ENCODE measurements around the gene CLASP1. TPM values are rescaled to one million over a fixed set of nuclear protein-coding genes. Genes with fewer than 3 reads are reported as not detected.
"Not testable (repeated sequence)": the region's sequence is repeated elsewhere in the genome, so short reads cannot be mapped to it uniquely, and the experiment has no call there.

Gene CLASP1
- total RNA-seq, 4 donors from 2014 or later: 43.0 to 53.9 (median 51.3) TPM

DNA sequence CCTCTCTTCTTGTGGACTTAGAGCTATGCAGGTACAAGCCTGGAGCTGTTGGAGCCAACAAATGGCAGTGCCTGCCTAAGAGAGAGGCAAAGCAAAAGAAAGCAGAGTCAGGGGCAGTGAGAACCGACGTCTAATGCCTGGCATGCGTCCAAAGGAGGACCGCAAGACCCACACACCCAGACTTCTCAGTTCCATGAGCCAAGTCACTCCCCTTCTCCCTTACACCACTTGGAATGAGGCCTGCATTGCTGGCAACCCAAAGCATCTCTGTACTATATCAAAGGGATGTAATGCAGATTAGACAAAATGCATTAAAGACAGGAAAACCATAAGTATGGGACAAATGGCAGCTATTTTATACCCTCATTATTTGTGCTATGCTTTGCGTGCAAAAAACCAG is 168.4 kb downstream of the CLASP1 start:
- TF ChIP-seq, protein P1, sequence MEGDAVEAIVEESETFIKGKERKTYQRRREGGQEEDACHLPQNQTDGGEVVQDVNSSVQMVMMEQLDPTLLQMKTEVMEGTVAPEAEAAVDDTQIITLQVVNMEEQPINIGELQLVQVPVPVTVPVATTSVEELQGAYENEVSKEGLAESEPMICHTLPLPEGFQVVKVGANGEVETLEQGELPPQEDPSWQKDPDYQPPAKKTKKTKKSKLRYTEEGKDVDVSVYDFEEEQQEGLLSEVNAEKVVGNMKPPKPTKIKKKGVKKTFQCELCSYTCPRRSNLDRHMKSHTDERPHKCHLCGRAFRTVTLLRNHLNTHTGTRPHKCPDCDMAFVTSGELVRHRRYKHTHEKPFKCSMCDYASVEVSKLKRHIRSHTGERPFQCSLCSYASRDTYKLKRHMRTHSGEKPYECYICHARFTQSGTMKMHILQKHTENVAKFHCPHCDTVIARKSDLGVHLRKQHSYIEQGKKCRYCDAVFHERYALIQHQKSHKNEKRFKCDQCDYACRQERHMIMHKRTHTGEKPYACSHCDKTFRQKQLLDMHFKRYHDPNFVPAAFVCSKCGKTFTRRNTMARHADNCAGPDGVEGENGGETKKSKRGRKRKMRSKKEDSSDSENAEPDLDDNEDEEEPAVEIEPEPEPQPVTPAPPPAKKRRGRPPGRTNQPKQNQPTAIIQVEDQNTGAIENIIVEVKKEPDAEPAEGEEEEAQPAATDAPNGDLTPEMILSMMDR (IDR thresholded peaks at IDR 0.05): no peak
- TF ChIP-seq POLR2AphosphoS5 (IDR thresholded peaks at IDR 0.05) (peak in 1 of 3 donors; percentile 27), EP300 (IDR thresholded peaks at IDR 0.05; ENCODE audit: low read depth) (no peak)
- Histone ChIP-seq H3K4me3 (no peak overlapping the region), H3K27ac (peak overlapping the region in 1 of 4 donors; percentile 45), H3K36me3 (no peaks in the 10 kb centered on the region), H3K9me3 (no peaks in the 10 kb centered on the region), H3K27me3 (no peaks in the 10 kb centered on the region), H3K4me1 (peaks cover 11 to 28% (median 17%) of the 10 kb centered on the region in 4 donors)
- in situ Hi-C loops (cut with MboI; ENCODE audit: low pct_ligation_motif_present in 1 of 4, low pct_unique_long_range_greater_than_20kb in 1 of 4, low sequenced_read_pairs in 3 of 4) (no loop called here), intact Hi-C loops (cut with DNase I; ENCODE audit: low total_unique reads) (no loop called here)
- 55 to 83% methylated on average over 1 to 5 of the region's 5 CpGs for WGBS, 2 donors (ENCODE audit: low coverage in 1 of 2)
- no peak for DNase-seq

DNA sequence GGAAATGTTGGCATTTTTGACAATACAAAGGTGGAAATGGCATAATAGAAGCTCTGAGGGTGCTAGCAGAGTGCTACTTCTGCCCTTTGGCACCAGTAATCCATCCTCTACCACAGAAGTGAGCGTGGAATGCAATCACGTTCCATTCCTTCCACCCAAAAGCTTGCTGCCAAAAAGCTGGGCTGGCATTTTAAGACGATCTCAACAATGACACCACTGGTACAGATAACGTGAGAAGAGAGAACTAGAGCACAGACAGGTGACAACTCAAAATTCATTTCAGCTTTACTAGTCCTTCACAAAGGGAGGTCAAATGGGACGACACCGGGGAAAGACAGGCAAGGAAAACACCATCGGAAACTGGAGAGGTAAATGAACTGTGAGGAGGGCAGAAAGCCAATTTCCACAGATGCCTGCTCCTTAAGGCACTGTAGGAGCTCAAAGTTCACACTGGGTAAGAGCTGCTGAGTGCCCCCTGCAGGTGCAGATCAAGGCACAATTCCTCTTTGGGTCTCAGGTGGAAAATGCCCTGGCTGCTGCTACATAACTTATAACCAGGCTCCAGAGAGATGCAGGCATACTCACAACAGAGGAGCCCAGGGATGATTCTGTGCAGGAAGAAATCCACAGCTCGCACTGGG is 169.3 kb downstream of the CLASP1 start:
- Histone ChIP-seq H3K9me3 (no peaks in the 10 kb centered on the region), H3K36me3 (no peaks in the 10 kb centered on the region), H3K27ac (peak overlapping the region in 2 of 4 donors; percentile 22 to 45), H3K4me1 (peaks cover 11 to 28% (median 17%) of the 10 kb centered on the region in 4 donors), H3K4me3 (no peak overlapping the region), H3K27me3 (no peaks in the 10 kb centered on the region)
- peak; percentile 68 for DNase-seq
- no peak for TF ChIP-seq POLR2A (IDR thresholded peaks at IDR 0.05)
- no peak for TF ChIP-seq EP300 (IDR thresholded peaks at IDR 0.05; ENCODE audit: low read depth)
- TF ChIP-seq, protein P1 (IDR thresholded peaks at IDR 0.05): peak; percentile 10 to 38 (median 36)
- TF ChIP-seq POLR2AphosphoS5 (IDR thresholded peaks at IDR 0.05): no peak
- in situ Hi-C loops (cut with MboI; ENCODE audit: low pct_ligation_motif_present in 1 of 4, low pct_unique_long_range_greater_than_20kb in 1 of 4, low sequenced_read_pairs in 3 of 4): no loop called here
- 34 to 40% methylated on average over 5 to 8 of the region's 8 CpGs for WGBS, 2 donors (ENCODE audit: low coverage in 1 of 2)
- intact Hi-C loops (cut with DNase I; ENCODE audit: low total_unique reads): no loop called here

DNA sequence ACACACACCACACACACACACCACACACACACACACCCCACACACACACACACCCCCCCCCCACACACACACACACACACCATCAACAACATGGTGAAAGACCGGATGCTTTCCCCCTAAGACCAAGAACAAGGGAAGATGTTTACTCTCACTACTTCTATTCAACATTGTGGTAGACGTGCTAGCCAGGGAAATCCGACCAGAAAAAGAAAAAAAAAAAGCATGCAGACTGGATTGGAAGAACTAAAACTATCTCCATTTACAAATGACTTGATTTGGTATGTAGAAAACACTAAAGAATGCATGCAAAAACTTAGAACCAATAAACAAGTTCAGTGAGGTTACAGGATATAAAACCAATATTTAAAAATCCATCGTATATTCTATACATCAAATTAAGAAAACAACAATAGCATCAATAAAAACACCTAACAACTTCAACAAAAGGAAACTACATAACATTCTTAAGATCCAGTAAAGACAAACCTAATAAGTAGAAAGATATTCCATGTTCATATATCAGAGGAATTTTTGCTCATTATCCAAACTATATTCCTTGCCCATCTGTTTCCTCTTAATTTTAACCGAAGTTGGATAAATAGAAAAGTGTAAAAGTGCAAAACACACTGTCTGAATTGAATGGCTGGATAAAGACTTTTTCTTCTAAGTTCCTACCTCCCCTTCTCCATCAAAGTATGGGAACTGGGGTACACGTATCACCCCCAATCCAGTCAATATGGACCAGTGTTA is 170.1 kb downstream of the CLASP1 start:
- H3K27me3 ChIP-seq: no peaks in the 10 kb centered on the region
- no peaks in the 10 kb centered on the region for H3K36me3 ChIP-seq
- peak overlapping the region in 1 of 4 donors; percentile 22 for H3K27ac ChIP-seq
- intact Hi-C loops (cut with DNase I; ENCODE audit: low total_unique reads) (no loop called here), in situ Hi-C loops (cut with MboI; ENCODE audit: low pct_ligation_motif_present in 1 of 4, low pct_unique_long_range_greater_than_20kb in 1 of 4, low sequenced_read_pairs in 3 of 4) (no loop called here)
- no peak for DNase-seq
- no peak overlapping the region for H3K4me3 ChIP-seq
- no peaks in the 10 kb centered on the region for H3K9me3 ChIP-seq
- TF ChIP-seq POLR2A (IDR thresholded peaks at IDR 0.05) (no peak), EP300 (IDR thresholded peaks at IDR 0.05; ENCODE audit: low read depth) (no peak), POLR2AphosphoS5 (IDR thresholded peaks at IDR 0.05) (no peak)
- TF ChIP-seq, protein P1 (IDR thresholded peaks at IDR 0.05): no peak
- H3K4me1 ChIP-seq: peaks cover 11 to 28% (median 17%) of the 10 kb centered on the region in 4 donors
- WGBS, 2 donors (ENCODE audit: low coverage in 1 of 2): 74 to 75% methylated on average over 6 of the region's 6 CpGs

DNA sequence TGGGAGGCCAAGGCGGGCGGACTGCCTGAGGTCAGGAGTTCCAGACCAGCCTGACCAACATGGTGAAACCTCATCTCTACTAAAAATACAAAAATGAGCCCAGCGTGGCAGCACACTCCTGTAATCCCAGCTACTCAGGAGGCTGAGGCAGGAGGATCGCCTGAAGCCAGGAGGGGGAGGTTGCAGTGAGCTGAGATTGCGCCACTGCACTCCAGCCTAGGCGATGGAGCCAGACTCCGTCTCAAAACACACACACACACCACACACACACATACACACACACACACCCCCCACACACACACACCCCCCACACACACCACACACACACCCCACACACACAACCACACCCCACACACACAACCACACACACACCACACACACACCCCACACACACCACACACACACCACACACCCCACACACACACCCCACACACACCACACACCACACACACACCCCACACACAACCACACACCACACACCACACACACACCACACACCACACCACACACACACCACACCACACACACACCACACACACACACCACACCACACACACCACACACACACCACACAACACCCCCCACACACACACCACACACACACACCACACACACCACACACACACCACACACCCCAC is 170.8 kb downstream of the CLASP1 start:
- H3K4me3 ChIP-seq; intact Hi-C loops (cut with DNase I; ENCODE audit: low total_unique reads); H3K27me3 ChIP-seq; H3K27ac ChIP-seq; H3K9me3 ChIP-seq; in situ Hi-C loops (cut with MboI; ENCODE audit: low pct_ligation_motif_present in 1 of 4, low pct_unique_long_range_greater_than_20kb in 1 of 4, low sequenced_read_pairs in 3 of 4); H3K36me3 ChIP-seq; DNase-seq: not testable (repeated sequence)
- 94 to 98% methylated on average over 5 to 7 of the region's 7 CpGs for WGBS, 2 donors (ENCODE audit: low coverage in 1 of 2)
- peaks cover 11 to 28% (median 17%) of the 10 kb centered on the region in 4 donors for H3K4me1 ChIP-seq
